Loucy (cell line): ENCODE results near the gene MYO7B.

ENCODE experiments used
- CTCF ChIP-seq: fragments of 200-600 bp; sonication (generic); conservative IDR thresholded peaks from 2 replicates; pipeline ENCODE4 v1.5.1; 2014; ENCODE audit warnings: mild to moderate bottlenecking, antibody characterized with exemption, low read length
- EZH2phosphoT487 ChIP-seq: fragments of 200-600 bp; IDR thresholded peaks from 2 replicates; pipeline ENCODE4 v1.6.1; 2018; ENCODE audit warnings: antibody characterized with exemption, mild to moderate bottlenecking, moderate library complexity, borderline replicate concordance

- TF ChIP-seq CTCF: no peak
- TF ChIP-seq EZH2phosphoT487: no peak
These were observed 24.3 kb upstream of the MYO7B start for GRCh38 chr2:127511090-127511695.
